ENCODE results near the gene NHERF2.

The NHERF2 gene

DNA sequence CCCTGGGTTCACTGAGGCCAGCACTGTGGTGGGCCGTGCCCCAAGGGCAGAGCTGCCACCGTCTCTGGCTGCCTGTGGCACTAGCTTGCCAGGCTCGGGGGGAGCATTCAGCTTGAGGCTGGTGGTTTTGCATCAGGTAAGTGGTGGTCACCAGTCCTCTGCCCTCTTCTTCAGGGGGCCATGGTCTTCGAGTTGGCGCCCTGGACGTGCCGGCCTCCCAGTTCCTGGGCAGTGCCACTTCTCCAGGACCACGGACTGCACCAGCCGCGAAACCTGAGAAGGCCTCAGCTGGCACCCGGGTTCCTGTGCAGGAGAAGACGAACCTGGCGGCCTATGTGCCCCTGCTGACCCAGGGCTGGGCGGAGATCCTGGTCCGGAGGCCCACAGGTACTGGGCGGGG, 53.3 kb downstream of the NHERF2 start:
- DNase-seq (ENCODE audit: low read depth in 2 of 2, low spot score in 1 of 2), result no peak

- DNase-seq (ENCODE audit: low read depth in 2 of 2, low spot score in 1 of 2), result no peak
Observed at GRCh38 chr16:2081201-2082084, 54.7 kb downstream of the NHERF2 start.

- DNase-seq (ENCODE audit: low read depth in 2 of 2, low spot score in 1 of 2), result no peak
Observed at GRCh38 chr16:2082171-2082982, 55.7 kb downstream of the NHERF2 start.

GRCh38 chr16:2082983-2083364, 56.3 kb downstream of the NHERF2 start:
- DNase-seq (ENCODE audit: low read depth in 2 of 2, low spot score in 1 of 2), result no peak

- no peak for DNase-seq (ENCODE audit: low read depth in 2 of 2, low spot score in 1 of 2)
Observed at GRCh38 chr16:2083409-2083808, 56.7 kb downstream of the NHERF2 start.

- no peak for DNase-seq (ENCODE audit: low read depth in 2 of 2, low spot score in 1 of 2)
Observed at GRCh38 chr16:2083876-2084780, 57.4 kb downstream of the NHERF2 start.

GRCh38 chr16:2084895-2085625, 58.4 kb downstream of the NHERF2 start:
- DNase-seq (ENCODE audit: low read depth in 2 of 2, low spot score in 1 of 2), result no peak

DNA sequence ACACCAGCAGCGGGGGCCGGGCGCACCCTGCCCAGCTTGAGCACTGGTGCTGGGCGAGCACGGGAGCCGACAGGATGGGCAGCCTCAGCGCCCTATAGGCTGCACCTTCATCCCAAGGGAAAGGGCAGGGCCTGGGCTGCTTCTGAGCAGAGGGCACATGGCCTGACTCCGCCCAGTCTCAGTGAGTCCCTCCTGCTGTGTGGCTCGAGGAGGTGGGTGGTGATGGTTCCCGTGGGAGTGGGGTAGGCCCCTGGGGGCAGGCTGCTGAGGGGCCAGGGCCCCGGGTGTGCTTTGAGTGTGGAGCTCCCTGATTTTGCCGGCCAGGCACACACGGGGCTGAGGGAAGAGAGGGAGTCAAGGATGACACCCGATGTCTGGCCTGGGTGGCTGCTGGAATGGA, 59.0 kb downstream of the NHERF2 start:
- no peak for DNase-seq (ENCODE audit: low read depth in 2 of 2, low spot score in 1 of 2)

- no peak for DNase-seq (ENCODE audit: low read depth in 2 of 2, low spot score in 1 of 2)
Observed at GRCh38 chr16:2086106-2086742, 59.5 kb downstream of the NHERF2 start.

DNA sequence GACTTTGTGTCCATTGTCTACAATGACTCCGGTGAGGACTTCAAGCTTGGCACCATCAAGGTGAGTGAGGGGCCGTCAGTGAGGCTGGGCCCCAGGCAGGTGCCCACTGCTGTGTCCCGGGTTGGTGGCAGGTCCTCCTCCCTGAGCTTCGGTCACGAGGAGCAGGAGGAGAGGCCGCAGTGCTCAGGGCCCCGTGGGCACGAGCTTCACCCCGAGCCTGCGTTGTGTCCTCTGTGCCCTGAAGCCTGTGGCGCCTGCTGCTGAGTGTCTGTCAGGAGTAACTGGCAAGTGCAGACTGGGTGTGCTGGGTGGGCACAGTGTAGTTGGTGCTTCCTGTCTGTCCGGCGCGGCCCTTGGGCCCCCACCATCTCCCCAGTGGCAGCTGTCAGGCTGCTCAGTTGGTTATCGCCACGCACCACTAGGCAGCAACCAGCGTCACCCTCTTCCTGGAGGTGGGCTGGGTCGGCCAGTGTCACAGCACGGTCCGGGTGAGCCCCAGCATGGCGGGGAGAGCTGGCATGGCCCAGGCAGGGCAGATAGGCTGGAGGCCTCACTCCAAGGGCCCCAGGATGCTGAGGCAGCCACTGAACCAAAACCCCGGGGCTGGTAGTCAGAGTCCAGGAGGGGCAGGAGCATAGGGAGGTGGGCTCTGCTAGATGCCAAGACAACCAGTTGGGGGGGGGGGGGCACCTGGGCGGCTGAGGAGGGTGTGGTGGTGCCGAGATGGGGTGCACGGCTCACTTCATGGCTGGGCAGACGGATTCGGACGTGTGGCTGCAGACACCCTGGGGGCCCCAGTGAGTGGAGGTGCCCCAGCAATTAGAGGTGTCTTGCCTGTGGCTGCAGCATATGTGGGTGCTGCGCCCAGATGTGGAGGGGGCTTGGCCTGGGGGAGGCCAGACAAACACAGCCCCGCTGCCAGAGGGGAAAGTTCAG, 60.4 kb downstream of the NHERF2 start:
- no peak for DNase-seq (ENCODE audit: low read depth in 2 of 2, low spot score in 1 of 2)

DNA sequence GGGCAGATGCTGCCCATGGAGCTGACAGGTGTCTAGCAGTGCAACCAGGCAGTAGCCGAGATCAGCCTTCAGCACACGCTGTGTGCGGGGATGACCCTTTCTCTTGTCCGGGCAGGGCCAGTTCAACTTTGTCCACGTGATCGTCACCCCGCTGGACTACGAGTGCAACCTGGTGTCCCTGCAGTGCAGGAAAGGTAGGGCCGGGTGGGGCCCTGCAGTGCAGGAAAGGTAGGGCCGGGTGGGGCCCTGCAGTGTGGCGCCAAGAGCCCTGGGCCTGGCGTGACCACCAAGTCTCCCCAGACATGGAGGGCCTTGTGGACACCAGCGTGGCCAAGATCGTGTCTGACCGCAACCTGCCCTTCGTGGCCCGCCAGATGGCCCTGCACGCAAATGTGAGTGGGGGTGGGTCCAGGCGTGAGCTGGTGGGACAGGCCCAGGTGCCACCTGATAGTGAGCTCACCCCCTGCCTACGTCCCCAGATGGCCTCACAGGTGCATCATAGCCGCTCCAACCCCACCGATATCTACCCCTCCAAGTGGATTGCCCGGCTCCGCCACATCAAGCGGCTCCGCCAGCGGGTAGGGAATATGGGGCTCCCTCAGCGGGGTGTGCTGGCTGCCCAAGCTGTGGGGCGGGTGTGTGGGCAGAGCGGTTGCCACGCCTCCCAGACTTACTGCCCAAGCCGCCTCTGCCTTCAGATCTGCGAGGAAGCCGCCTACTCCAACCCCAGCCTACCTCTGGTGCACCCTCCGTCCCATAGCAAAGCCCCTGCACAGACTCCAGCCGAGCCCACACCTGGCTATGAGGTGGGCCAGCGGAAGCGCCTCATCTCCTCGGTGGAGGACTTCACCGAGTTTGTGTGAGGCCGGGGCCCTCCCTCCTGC, 61.3 kb downstream of the NHERF2 start:
- DNase-seq (ENCODE audit: low read depth in 2 of 2, low spot score in 1 of 2), result no peak

All from stimulated activated CD8-positive, alpha-beta memory T cell treated with anti-CD3 and anti-CD28 coated beads, Interleukin-4, amount 100 ng/mL, for 1 hour (primary cell).